Measurements from ENCODE around the gene SAMD4A.

DNA sequence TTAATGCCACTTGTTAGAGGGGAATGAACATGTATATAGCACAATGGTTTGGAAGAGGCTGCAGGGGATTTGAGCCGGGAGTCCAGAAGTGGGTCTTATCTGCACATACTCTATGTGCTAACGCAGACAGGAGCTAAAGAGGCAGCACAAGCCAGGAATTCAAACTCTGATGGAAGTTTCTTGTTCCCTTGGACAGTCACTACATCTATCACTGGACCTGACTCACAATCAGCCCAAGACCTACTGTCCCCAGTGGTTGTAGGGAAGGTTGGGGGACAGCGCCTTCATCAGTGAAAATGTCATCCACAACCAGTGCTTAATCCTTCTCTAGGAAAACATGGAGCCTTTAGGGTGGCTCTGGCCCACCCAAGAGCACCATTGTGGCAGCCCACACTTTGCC is 227.9 kb downstream of the SAMD4A start:
- TF ChIP-seq CTCF (conservative IDR thresholded peaks at IDR 0.05 in 1 of 2, IDR thresholded peaks at IDR 0.05 in 1 of 2; ENCODE audit: low read depth in 1 of 2, low read length in 2 of 2) (no peak), EZH2 (IDR thresholded peaks at IDR 0.05; ENCODE audit: low read length, missing control alignments) (no peak)

All from fibroblast of lung (primary cell).